ENCODE measurements around the gene KRT17. TPM values are rescaled to one million over a fixed set of nuclear protein-coding genes. Genes with fewer than 3 reads are reported as not detected.
"Not testable (repeated sequence)": the region's sequence is repeated elsewhere in the genome, so short reads cannot be mapped to it uniquely, and the experiment has no call there.

KRT17 gene
- total RNA-seq, 3 donors from 2014 or later (not counting 1 experiment from before 2014, with no cell fraction given) = not detected

- Mint-ChIP-seq H3K27ac (no peak overlapping the region), H3K9me3 (no peaks in the 10 kb centered on the region), H3K4me1 (no peaks in the 10 kb centered on the region), H3K27me3 (ENCODE audit: low read depth in 2 of 2) (peaks cover 7 to 14% of the 10 kb centered on the region in 2 donors), H3K4me3 (no peak overlapping the region), H3K36me3 (no peaks in the 10 kb centered on the region)
- Histone ChIP-seq H3K4me1 (ENCODE audit: control insufficient read depth, insufficient read depth, low read length) (no peaks in the 10 kb centered on the region), H3K36me3 (ENCODE audit: control insufficient read depth, insufficient read depth, low read length) (no peaks in the 10 kb centered on the region), H3K4me3 (ENCODE audit: low read length) (no peak overlapping the region), H3K27me3 (ENCODE audit: control insufficient read depth, insufficient read depth, low read length) (no peaks in the 10 kb centered on the region), H3K9me3 (ENCODE audit: control insufficient read depth, insufficient read depth, low read length) (no peaks in the 10 kb centered on the region), H3K27ac (ENCODE audit: low read length) (no peak overlapping the region)
- intact Hi-C loops (cut with micrococcal nuclease) = no loop called here
- TF ChIP-seq, protein P1, sequence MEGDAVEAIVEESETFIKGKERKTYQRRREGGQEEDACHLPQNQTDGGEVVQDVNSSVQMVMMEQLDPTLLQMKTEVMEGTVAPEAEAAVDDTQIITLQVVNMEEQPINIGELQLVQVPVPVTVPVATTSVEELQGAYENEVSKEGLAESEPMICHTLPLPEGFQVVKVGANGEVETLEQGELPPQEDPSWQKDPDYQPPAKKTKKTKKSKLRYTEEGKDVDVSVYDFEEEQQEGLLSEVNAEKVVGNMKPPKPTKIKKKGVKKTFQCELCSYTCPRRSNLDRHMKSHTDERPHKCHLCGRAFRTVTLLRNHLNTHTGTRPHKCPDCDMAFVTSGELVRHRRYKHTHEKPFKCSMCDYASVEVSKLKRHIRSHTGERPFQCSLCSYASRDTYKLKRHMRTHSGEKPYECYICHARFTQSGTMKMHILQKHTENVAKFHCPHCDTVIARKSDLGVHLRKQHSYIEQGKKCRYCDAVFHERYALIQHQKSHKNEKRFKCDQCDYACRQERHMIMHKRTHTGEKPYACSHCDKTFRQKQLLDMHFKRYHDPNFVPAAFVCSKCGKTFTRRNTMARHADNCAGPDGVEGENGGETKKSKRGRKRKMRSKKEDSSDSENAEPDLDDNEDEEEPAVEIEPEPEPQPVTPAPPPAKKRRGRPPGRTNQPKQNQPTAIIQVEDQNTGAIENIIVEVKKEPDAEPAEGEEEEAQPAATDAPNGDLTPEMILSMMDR (IDR thresholded peaks at IDR 0.05) = no peak
- WGBS (ENCODE audit: insufficient coverage) = 76% methylated on average over 11 of the region's 11 CpGs
- no peak for DNase-seq
- no peak for ATAC-seq
Measured at GRCh38 chr17:41613277-41614082, 10.9 kb downstream of the KRT17 start.

DNA sequence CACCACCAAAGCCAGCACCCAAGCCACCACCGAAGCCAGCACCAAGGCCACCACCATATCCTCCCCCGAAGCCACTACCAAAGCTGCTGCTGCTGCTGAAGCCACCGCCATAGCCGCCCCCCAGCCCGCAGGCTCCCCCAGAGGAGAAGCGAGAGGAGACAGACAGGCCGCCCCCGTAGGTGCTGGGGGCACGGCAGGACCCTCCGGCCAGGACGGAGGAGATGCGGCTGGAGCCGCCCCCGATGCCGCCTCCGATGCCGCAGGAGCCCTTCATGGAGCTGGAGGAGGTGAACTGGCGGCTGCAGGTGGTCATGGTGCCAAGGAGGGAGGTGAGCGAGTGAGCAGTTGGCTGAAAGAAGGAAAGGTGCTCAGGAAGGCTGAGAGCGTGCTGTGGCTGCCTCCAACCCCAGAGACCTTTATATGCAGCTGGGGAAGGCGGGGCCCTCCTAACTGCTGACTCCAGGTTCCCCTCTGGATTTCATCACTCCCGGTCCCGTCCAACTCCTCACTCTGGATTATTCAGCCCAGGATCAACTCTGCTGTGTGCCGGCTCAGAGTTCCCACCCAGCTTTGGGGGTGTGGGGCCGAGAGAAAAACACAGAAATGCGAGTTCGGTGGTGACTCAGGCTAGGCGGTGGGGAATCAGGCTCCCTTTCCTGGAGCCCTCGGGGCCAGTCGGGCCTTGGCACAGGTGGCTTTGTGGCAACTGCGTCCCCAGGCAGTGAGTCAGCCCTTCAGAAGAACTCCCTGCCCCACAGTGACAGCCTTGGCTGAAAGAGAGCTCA lies 11.8 kb downstream of the KRT17 start, which contains the start of gene KRT16:
Gene KRT16, minus strand, starts transcription at position 392 of the 785 bp plus-strand sequence. Its CDS starts 79 bp downstream, at position 313.
- H3K27me3 Mint-ChIP-seq (ENCODE audit: low read depth in 2 of 2) = peaks cover 7 to 14% of the 10 kb centered on the region in 2 donors
- H3K4me3 Mint-ChIP-seq; H3K4me3 ChIP-seq (ENCODE audit: low read length); intact Hi-C loops (cut with micrococcal nuclease); ATAC-seq; H3K9me3 Mint-ChIP-seq; H3K4me1 Mint-ChIP-seq; DNase-seq; H3K27ac Mint-ChIP-seq; H3K36me3 ChIP-seq (ENCODE audit: control insufficient read depth, insufficient read depth, low read length); H3K27ac ChIP-seq (ENCODE audit: low read length); H3K27me3 ChIP-seq (ENCODE audit: control insufficient read depth, insufficient read depth, low read length); H3K4me1 ChIP-seq (ENCODE audit: control insufficient read depth, insufficient read depth, low read length); H3K36me3 Mint-ChIP-seq; H3K9me3 ChIP-seq (ENCODE audit: control insufficient read depth, insufficient read depth, low read length): not testable (repeated sequence)
- WGBS (ENCODE audit: insufficient coverage) = 84% methylated on average over 31 of the region's 31 CpGs

GRCh38 chr17:41610965-41611640 lies 13.3 kb downstream of the KRT17 start:
- TF ChIP-seq, protein P1 (IDR thresholded peaks at IDR 0.05) = no peak
- no peak for DNase-seq
- H3K4me3 ChIP-seq (ENCODE audit: low read length) = no peak overlapping the region
- H3K27me3 Mint-ChIP-seq (ENCODE audit: low read depth in 2 of 2) = peaks cover 14 to 25% of the 10 kb centered on the region in 2 donors
- no peak for ATAC-seq
- peaks cover 12% of the 10 kb centered on the region for H3K36me3 Mint-ChIP-seq
- H3K4me1 Mint-ChIP-seq = no peaks in the 10 kb centered on the region
- H3K4me3 Mint-ChIP-seq = no peak overlapping the region
- no peaks in the 10 kb centered on the region for H3K36me3 ChIP-seq (ENCODE audit: control insufficient read depth, insufficient read depth, low read length)
- intact Hi-C loops (cut with micrococcal nuclease) = no loop called here
- H3K9me3 ChIP-seq (ENCODE audit: control insufficient read depth, insufficient read depth, low read length) = peaks cover 8% of the 10 kb centered on the region
- H3K4me1 ChIP-seq (ENCODE audit: control insufficient read depth, insufficient read depth, low read length) = no peaks in the 10 kb centered on the region
- H3K27ac Mint-ChIP-seq = no peak overlapping the region
- 86% methylated on average over 25 of the region's 25 CpGs for WGBS (ENCODE audit: insufficient coverage)
- peaks cover 6 to 9% of the 10 kb centered on the region in 2 donors for H3K9me3 Mint-ChIP-seq
- no peaks in the 10 kb centered on the region for H3K27me3 ChIP-seq (ENCODE audit: control insufficient read depth, insufficient read depth, low read length)
- H3K27ac ChIP-seq (ENCODE audit: low read length) = no peak overlapping the region

GRCh38 chr17:41610061-41610517 lies 14.3 kb downstream of the KRT17 start:
- H3K27me3 ChIP-seq (ENCODE audit: control insufficient read depth, insufficient read depth, low read length); H3K9me3 Mint-ChIP-seq; H3K4me3 ChIP-seq (ENCODE audit: low read length); intact Hi-C loops (cut with micrococcal nuclease); H3K9me3 ChIP-seq (ENCODE audit: control insufficient read depth, insufficient read depth, low read length); H3K27ac ChIP-seq (ENCODE audit: low read length); H3K36me3 ChIP-seq (ENCODE audit: control insufficient read depth, insufficient read depth, low read length); H3K4me1 ChIP-seq (ENCODE audit: control insufficient read depth, insufficient read depth, low read length); ATAC-seq; DNase-seq; H3K4me1 Mint-ChIP-seq; H3K4me3 Mint-ChIP-seq; H3K27ac Mint-ChIP-seq: not testable (repeated sequence)
- 39% methylated on average over 10 of the region's 10 CpGs for WGBS (ENCODE audit: insufficient coverage)
- H3K36me3 Mint-ChIP-seq = peaks cover 12% of the 10 kb centered on the region
- H3K27me3 Mint-ChIP-seq (ENCODE audit: low read depth in 2 of 2) = peaks cover 14 to 29% of the 10 kb centered on the region in 2 donors

DNA sequence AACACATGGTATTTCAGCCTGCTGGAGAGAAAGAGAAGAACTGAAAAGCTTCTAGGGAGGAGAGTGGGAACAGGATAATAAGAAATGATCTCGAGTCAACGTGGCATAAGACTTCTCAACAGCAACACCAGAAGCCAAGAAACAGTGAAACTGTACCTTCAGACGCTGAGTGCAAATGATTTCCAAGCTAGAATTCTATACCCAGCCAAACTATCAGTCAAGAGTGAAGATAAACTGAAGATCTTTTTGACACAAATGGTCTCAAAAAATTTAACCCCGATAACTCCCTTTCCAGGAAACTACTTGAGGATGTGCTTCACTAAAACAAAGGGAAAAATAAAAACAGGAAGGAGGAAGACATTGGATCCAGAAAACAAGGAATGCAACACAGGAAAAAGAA lies 17.4 kb downstream of the KRT17 start:
- H3K27ac ChIP-seq (ENCODE audit: low read length); H3K4me3 Mint-ChIP-seq; H3K9me3 Mint-ChIP-seq; H3K36me3 ChIP-seq (ENCODE audit: control insufficient read depth, insufficient read depth, low read length); H3K9me3 ChIP-seq (ENCODE audit: control insufficient read depth, insufficient read depth, low read length); H3K27me3 ChIP-seq (ENCODE audit: control insufficient read depth, insufficient read depth, low read length); intact Hi-C loops (cut with micrococcal nuclease); H3K4me1 Mint-ChIP-seq; DNase-seq; H3K4me3 ChIP-seq (ENCODE audit: low read length); ATAC-seq; H3K4me1 ChIP-seq (ENCODE audit: control insufficient read depth, insufficient read depth, low read length); H3K27ac Mint-ChIP-seq: not testable (repeated sequence)
- 58% methylated on average over 3 of the region's 4 CpGs for WGBS (ENCODE audit: insufficient coverage)
- Mint-ChIP-seq H3K36me3 (peaks cover 12% of the 10 kb centered on the region), H3K27me3 (ENCODE audit: low read depth in 2 of 2) (peaks cover 22 to 47% of the 10 kb centered on the region in 2 donors)
